HEK293 (cell line): ENCODE data around the gene KCTD21.

Experiments
- CTCF ChIA-PET: fragments of 350-600 bp; formaldehyde crosslinking; extraction: SDS; loops from one replicate; lab custom pipeline; 2021; ENCODE audit warnings: antibody characterized with exemption; lab: Yijun Ruan, JAX
- POLR2A ChIA-PET: fragments of 300-600 bp; formaldehyde crosslinking; extraction: SDS; loops from one replicate; lab custom pipeline; 2020; ENCODE audit warnings: antibody characterized with exemption, inconsistent platforms; lab: Yijun Ruan, JAX
- H3K27ac ChIP-seq: fragments of 200-500 bp; sonication (Bioruptor generic); 2 replicates; pipeline ENCODE4 v1.5.1; 2014; ENCODE audit warnings: low read depth, low read length, control low read depth, inconsistent platforms; ENCODE audit errors: extremely low read depth
- H3K36me3 ChIP-seq, 2 experiments: fragments of 200-500 bp in 1 of 2; sonication (Bioruptor generic) in 1 of 2; 1 replicate in 1 of 2; 2 replicates in 1 of 2; pipeline ENCODE4 v1.5.1; 2014 to 2017; ENCODE audit warnings: inconsistent platforms in 2 of 2, low read length in 2 of 2; ENCODE audit not compliant: control insufficient read depth in 2 of 2, insufficient read depth in 1 of 2
- H3K4me1 ChIP-seq: fragments of 200-500 bp; sonication (Bioruptor generic); 2 replicates; pipeline ENCODE4 v1.5.1; 2014; ENCODE audit warnings: mild to moderate bottlenecking, low read length, inconsistent platforms; ENCODE audit not compliant: control insufficient read depth, insufficient read depth
- H3K4me3 ChIP-seq: 2 replicates; pipeline ENCODE4 v1.5.1; 2011; ENCODE audit warnings: low read depth, mild to moderate bottlenecking, control low read depth, low read length, moderate library complexity
- H3K9me3 ChIP-seq: fragments of 200-500 bp; sonication (Bioruptor generic); 2 replicates; pipeline ENCODE4 v1.5.1; 2014; ENCODE audit warnings: low read depth, low read length, inconsistent platforms; ENCODE audit not compliant: control insufficient read depth, insufficient read depth
- BCL11B ChIP-seq: fragments of 450-650 bp; formaldehyde crosslinking; IDR thresholded peaks from 2 replicates; pipeline ENCODE4 v1.5.1; 2016; ENCODE audit warnings: low read depth, missing biosample characterization, missing genetic modification characterization
- ZNF10 ChIP-seq: fragments of 450-650 bp; formaldehyde crosslinking; IDR thresholded peaks from 2 replicates; pipeline ENCODE4 v1.5.1; 2017; ENCODE audit warnings: missing biosample characterization, missing genetic modification characterization
- ZNF121 ChIP-seq: fragments of 450-650 bp; formaldehyde crosslinking; IDR thresholded peaks from 2 replicates; pipeline ENCODE4 v1.5.1; 2016; ENCODE audit warnings: missing biosample characterization, missing genetic modification characterization
- ZNF146 ChIP-seq: fragments of 450-650 bp; formaldehyde crosslinking; IDR thresholded peaks from 2 replicates; pipeline ENCODE4 v1.5.1; 2016; ENCODE audit warnings: missing biosample characterization, missing genetic modification characterization
- ZNF155 ChIP-seq: fragments of 450-650 bp; formaldehyde crosslinking; IDR thresholded peaks from 2 replicates; pipeline ENCODE4 v1.5.1; 2016; ENCODE audit warnings: missing biosample characterization, missing genetic modification characterization
- ZNF19 ChIP-seq: fragments of 450-650 bp; formaldehyde crosslinking; IDR thresholded peaks from 2 replicates; pipeline ENCODE4; 2016; ENCODE audit warnings: missing biosample characterization, missing genetic modification characterization, low read depth
- ZNF239 ChIP-seq: fragments of 450-650 bp; formaldehyde crosslinking; IDR thresholded peaks from 2 replicates; pipeline ENCODE4 v1.5.1; 2016; ENCODE audit warnings: missing biosample characterization, missing genetic modification characterization
- ZNF311 ChIP-seq: fragments of 450-650 bp; formaldehyde crosslinking; IDR thresholded peaks from 2 replicates; pipeline ENCODE4 v1.5.1; 2017; ENCODE audit warnings: missing biosample characterization, missing genetic modification characterization, borderline replicate concordance
- ZNF324 ChIP-seq: fragments of 450-650 bp; formaldehyde crosslinking; IDR thresholded peaks from 2 replicates; pipeline ENCODE4 v1.5.1; 2016; ENCODE audit warnings: missing biosample characterization, missing genetic modification characterization
- ZNF37A ChIP-seq: fragments of 450-650 bp; IDR thresholded peaks from 2 replicates; pipeline ENCODE4 v1.5.1; 2018; ENCODE audit warnings: missing biosample characterization, missing genetic modification characterization
- ZNF423 ChIP-seq: fragments of 450-650 bp; formaldehyde crosslinking; IDR thresholded peaks from 2 replicates; pipeline ENCODE4 v1.5.1; 2016; ENCODE audit warnings: missing biosample characterization, missing genetic modification characterization
- ZNF48 ChIP-seq: fragments of 450-650 bp; formaldehyde crosslinking; IDR thresholded peaks from 2 replicates; pipeline ENCODE4 v1.5.1; 2016; ENCODE audit warnings: missing biosample characterization, missing genetic modification characterization
- ZNF544 ChIP-seq: fragments of 450-650 bp; formaldehyde crosslinking; IDR thresholded peaks from 2 replicates; pipeline ENCODE4 v1.5.0; 2017; ENCODE audit warnings: missing biosample characterization, missing genetic modification characterization
- ZNF555 ChIP-seq: fragments of 450-650 bp; formaldehyde crosslinking; conservative IDR thresholded peaks from 2 replicates; pipeline ENCODE4 v1.5.1; 2017; ENCODE audit warnings: missing biosample characterization, mild to moderate bottlenecking, missing genetic modification characterization, inconsistent platforms
- ZXDB ChIP-seq: fragments of 450-650 bp; formaldehyde crosslinking; IDR thresholded peaks from 2 replicates; pipeline ENCODE4 v1.5.1; 2016; ENCODE audit warnings: missing biosample characterization, missing genetic modification characterization
- TF ChIP-seq, protein P1 (sequence below): fragments of 450-650 bp; formaldehyde crosslinking; IDR thresholded peaks from 2 replicates; pipeline ENCODE4 v1.5.1; 2016; ENCODE audit warnings: missing biosample characterization, missing genetic modification characterization
- TF ChIP-seq, protein P2 (sequence below): fragments of 450-650 bp; formaldehyde crosslinking; IDR thresholded peaks from 2 replicates; pipeline ENCODE4 v1.5.1; 2016; ENCODE audit warnings: missing biosample characterization, missing genetic modification characterization, low read depth
- TF ChIP-seq, protein P3 (sequence below): fragments of 450-650 bp; formaldehyde crosslinking; IDR thresholded peaks from 2 replicates; pipeline ENCODE4 v1.5.1; 2017; ENCODE audit warnings: missing biosample characterization, missing genetic modification characterization
- TF ChIP-seq, protein P4 (sequence below): fragments of 450-650 bp; formaldehyde crosslinking; IDR thresholded peaks from 2 replicates; pipeline ENCODE4 v1.5.1; 2017; ENCODE audit warnings: missing biosample characterization, missing genetic modification characterization
- TF ChIP-seq, protein P5 (sequence below): fragments of 450-650 bp; formaldehyde crosslinking; conservative IDR thresholded peaks from 2 replicates; pipeline ENCODE4 v1.5.1; 2016; ENCODE audit warnings: low read depth, missing biosample characterization, missing genetic modification characterization

Gene KCTD21

DNA sequence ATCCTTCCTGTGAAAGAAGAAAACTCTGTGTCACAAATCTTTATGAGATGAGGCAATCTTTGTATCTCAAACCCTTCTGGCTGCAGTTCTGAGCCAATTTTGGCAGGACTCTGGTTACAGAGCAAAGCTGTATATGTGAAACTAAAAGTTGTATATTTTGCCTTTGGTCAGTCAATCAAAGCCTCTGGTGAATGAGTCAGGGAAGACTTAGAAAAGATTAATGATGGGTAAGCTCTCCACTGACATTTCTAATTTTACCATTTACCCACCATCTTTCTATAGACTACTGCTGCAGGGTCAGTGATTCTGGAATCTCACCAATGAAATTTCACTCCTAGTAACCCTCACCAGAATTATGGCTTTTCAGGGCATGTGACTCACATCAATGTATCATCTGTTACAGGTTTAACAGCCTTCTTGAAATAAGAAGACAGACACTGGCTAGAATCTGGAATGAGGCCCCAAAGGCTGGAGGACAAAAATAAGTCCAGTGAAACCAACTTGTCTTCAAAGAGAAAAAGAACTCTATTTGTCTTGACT lies 43.6 kb upstream of the KCTD21 start (continued):
- TF ChIP-seq ZNF239 (no peak), ZNF48 (tag by site-specific recombination) (no peak), BCL11B (no peak), ZNF37A (tag by site-specific recombination) (no peak)
- TF ChIP-seq, protein P1, sequence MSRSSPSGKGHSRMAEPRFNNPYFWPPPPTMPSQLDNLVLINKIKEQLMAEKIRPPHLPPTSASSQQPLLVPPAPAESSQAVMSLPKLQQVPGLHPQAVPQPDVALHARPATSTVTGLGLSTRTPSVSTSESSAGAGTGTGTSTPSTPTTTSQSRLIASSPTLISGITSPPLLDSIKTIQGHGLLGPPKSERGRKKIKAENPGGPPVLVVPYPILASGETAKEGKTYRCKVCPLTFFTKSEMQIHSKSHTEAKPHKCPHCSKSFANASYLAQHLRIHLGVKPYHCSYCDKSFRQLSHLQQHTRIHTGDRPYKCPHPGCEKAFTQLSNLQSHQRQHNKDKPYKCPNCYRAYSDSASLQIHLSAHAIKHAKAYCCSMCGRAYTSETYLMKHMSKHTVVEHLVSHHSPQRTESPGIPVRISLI (tag by site-specific recombination) = no peak

DNA sequence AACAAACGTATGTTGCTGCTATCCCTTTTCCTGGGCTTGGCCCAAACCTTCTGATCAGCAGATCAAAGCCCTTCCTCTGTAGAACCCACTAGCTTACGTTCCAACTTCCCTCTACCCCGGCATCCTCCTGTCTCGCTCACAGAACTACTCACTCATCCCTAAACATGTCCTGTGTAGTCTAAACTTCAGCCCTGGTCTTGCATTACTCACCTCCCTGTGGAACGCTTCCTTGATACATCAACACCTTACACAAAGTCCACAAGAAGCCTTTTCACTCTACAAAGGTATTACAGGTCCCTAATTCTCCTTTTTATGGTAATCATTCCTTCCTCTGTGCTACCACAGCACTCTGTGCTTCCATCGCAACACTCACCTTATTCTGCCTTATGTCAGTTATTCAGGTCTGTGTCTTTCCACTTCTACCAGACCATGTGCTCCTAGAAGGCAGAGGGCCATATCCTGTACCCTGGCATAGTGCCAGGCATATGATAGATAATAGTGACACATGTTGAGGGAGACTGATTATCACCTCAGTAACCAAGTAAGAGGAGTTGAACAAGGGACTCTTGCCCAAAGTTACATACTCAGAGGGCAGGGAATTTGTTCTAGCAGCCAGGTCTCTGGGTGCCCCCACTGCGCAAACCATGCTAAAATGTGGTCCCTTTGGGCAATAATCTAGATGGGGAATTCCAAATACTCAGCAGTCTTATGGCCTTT lies 41.9 kb upstream of the KCTD21 start:
- H3K27ac ChIP-seq = no peak overlapping the region
- TF ChIP-seq ZNF324 (tag by site-specific recombination) (no peak), ZNF155 (tag by site-specific recombination) (no peak), ZNF10 (tag by site-specific recombination) (no peak)
- TF ChIP-seq, protein P2, sequence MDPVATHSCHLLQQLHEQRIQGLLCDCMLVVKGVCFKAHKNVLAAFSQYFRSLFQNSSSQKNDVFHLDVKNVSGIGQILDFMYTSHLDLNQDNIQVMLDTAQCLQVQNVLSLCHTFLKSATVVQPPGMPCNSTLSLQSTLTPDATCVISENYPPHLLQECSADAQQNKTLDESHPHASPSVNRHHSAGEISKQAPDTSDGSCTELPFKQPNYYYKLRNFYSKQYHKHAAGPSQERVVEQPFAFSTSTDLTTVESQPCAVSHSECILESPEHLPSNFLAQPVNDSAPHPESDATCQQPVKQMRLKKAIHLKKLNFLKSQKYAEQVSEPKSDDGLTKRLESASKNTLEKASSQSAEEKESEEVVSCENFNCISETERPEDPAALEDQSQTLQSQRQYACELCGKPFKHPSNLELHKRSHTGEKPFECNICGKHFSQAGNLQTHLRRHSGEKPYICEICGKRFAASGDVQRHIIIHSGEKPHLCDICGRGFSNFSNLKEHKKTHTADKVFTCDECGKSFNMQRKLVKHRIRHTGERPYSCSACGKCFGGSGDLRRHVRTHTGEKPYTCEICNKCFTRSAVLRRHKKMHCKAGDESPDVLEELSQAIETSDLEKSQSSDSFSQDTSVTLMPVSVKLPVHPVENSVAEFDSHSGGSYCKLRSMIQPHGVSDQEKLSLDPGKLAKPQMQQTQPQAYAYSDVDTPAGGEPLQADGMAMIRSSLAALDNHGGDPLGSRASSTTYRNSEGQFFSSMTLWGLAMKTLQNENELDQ (tag by site-specific recombination) = no peak
- TF ChIP-seq, protein P3, sequence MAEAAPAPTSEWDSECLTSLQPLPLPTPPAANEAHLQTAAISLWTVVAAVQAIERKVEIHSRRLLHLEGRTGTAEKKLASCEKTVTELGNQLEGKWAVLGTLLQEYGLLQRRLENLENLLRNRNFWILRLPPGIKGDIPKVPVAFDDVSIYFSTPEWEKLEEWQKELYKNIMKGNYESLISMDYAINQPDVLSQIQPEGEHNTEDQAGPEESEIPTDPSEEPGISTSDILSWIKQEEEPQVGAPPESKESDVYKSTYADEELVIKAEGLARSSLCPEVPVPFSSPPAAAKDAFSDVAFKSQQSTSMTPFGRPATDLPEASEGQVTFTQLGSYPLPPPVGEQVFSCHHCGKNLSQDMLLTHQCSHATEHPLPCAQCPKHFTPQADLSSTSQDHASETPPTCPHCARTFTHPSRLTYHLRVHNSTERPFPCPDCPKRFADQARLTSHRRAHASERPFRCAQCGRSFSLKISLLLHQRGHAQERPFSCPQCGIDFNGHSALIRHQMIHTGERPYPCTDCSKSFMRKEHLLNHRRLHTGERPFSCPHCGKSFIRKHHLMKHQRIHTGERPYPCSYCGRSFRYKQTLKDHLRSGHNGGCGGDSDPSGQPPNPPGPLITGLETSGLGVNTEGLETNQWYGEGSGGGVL (tag by site-specific recombination) = no peak
- no peaks in the 10 kb centered on the region for H3K4me1 ChIP-seq
- peaks cover 0 to 1% of the 10 kb centered on the region in 2 experiments; a peak in 1 of 3 replicates for H3K36me3 ChIP-seq
- H3K4me3 ChIP-seq = no peak overlapping the region
- POLR2A ChIA-PET = interaction anchor here (0.6 kb wide), 1 partner anchor 187 kb away, joined by 8 read pairs; no protein-coding TSS in a partner anchor
- CTCF ChIA-PET = interaction anchor here (0.6 to 3.5 kb wide), 4 partner anchors 19 to 334 kb away, joined by 4 to 49 read pairs (median 4); no protein-coding TSS in a partner anchor
- H3K9me3 ChIP-seq = no peaks in the 10 kb centered on the region

DNA sequence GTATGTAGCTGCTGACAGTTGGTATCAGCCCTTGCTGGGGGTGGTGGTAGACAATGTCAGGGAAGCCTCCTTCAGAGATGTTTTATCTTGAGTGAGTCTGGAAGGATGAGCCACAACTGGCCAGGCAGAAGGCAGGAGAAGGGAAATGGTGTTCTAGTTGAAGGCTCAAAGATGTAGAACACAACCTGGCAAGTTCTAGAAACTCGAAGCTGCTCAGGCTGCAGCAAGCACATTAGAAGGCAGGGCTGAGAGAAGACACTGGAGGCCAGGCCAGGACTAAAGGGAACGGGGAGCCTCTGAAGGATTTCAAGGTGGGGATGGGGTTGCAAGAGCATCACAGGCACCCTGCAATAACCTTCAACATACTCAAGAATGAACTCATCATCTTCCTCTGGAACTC lies 40.7 kb upstream of the KCTD21 start:
- Histone ChIP-seq H3K27ac (no peak overlapping the region), H3K36me3 (peaks cover 0 to 11% of the 10 kb centered on the region in 2 experiments; a peak in 1 of 3 replicates), H3K4me3 (no peak overlapping the region), H3K9me3 (no peaks in the 10 kb centered on the region), H3K4me1 (no peaks in the 10 kb centered on the region)
- ChIA-PET CTCF (interaction anchor here (0.8 to 3.5 kb wide), 4 partner anchors 21 to 339 kb away, joined by 3 to 49 read pairs (median 6); no protein-coding TSS in a partner anchor), POLR2A (no interaction called here)
- TF ChIP-seq ZNF146 = no peak
- no peak for TF ChIP-seq ZXDB (tag by site-specific recombination)
- TF ChIP-seq ZNF19 (tag by site-specific recombination) = no peak
- TF ChIP-seq, protein P4, sequence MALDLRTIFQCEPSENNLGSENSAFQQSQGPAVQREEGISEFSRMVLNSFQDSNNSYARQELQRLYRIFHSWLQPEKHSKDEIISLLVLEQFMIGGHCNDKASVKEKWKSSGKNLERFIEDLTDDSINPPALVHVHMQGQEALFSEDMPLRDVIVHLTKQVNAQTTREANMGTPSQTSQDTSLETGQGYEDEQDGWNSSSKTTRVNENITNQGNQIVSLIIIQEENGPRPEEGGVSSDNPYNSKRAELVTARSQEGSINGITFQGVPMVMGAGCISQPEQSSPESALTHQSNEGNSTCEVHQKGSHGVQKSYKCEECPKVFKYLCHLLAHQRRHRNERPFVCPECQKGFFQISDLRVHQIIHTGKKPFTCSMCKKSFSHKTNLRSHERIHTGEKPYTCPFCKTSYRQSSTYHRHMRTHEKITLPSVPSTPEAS (tag by site-specific recombination) = no peak
- no peak for TF ChIP-seq ZNF423 (tag by site-specific recombination)
- no peak for TF ChIP-seq ZNF555 (tag by site-specific recombination)
- TF ChIP-seq ZNF544 (tag by site-specific recombination) = no peak
- no peak for TF ChIP-seq ZNF121 (tag by site-specific recombination)
- TF ChIP-seq, protein P5, sequence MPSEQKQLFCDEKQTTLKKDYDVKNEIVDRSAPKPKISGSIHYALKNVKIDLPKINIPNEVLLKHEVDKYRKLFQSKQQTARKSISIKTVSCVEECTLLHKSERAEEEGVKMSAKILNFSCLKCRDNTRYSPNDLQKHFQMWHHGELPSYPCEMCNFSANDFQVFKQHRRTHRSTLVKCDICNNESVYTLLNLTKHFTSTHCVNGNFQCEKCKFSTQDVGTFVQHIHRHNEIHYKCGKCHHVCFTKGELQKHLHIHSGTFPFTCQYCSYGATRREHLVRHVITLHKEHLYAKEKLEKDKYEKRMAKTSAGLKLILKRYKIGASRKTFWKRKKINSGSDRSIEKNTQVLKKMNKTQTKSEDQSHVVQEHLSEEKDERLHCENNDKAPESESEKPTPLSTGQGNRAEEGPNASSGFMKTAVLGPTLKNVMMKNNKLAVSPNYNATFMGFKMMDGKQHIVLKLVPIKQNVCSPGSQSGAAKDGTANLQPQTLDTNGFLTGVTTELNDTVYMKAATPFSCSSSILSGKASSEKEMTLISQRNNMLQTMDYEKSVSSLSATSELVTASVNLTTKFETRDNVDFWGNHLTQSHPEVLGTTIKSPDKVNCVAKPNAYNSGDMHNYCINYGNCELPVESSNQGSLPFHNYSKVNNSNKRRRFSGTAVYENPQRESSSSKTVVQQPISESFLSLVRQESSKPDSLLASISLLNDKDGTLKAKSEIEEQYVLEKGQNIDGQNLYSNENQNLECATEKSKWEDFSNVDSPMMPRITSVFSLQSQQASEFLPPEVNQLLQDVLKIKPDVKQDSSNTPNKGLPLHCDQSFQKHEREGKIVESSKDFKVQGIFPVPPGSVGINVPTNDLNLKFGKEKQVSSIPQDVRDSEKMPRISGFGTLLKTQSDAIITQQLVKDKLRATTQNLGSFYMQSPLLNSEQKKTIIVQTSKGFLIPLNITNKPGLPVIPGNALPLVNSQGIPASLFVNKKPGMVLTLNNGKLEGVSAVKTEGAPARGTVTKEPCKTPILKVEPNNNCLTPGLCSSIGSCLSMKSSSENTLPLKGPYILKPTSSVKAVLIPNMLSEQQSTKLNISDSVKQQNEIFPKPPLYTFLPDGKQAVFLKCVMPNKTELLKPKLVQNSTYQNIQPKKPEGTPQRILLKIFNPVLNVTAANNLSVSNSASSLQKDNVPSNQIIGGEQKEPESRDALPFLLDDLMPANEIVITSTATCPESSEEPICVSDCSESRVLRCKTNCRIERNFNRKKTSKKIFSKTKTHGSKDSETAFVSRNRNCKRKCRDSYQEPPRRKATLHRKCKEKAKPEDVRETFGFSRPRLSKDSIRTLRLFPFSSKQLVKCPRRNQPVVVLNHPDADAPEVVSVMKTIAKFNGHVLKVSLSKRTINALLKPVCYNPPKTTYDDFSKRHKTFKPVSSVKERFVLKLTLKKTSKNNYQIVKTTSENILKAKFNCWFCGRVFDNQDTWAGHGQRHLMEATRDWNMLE (tag by site-specific recombination) = no peak
- no peak for TF ChIP-seq ZNF311 (tag by site-specific recombination)
